ENCODE measurements around the gene IL1RAP.

Gene IL1RAP

GRCh38 chr3:190595179-190595795 lies 81.4 kb downstream of the IL1RAP start:
- TF ChIP-seq CTCF (IDR thresholded peaks at IDR 0.05; ENCODE audit: borderline replicate concordance, insufficient read depth, low read depth, low read length), result no peak
- no peak overlapping the region for H3K4me3 ChIP-seq (ENCODE audit: low read depth, low read length)

- no peak overlapping the region for H3K4me3 ChIP-seq (ENCODE audit: low read depth, low read length)
- TF ChIP-seq CTCF (IDR thresholded peaks at IDR 0.05; ENCODE audit: borderline replicate concordance, insufficient read depth, low read depth, low read length), result no peak
These were observed 81.9 kb downstream of the IL1RAP start for GRCh38 chr3:190595807-190596206.

GRCh38 chr3:190596349-190597285 lies 82.7 kb downstream of the IL1RAP start:
- TF ChIP-seq CTCF (IDR thresholded peaks at IDR 0.05; ENCODE audit: borderline replicate concordance, insufficient read depth, low read depth, low read length), result no peak
- no peak overlapping the region for H3K4me3 ChIP-seq (ENCODE audit: low read depth, low read length)

GRCh38 chr3:190597291-190597690 lies 83.4 kb downstream of the IL1RAP start:
- no peak overlapping the region for H3K4me3 ChIP-seq (ENCODE audit: low read depth, low read length)
- no peak for TF ChIP-seq CTCF (IDR thresholded peaks at IDR 0.05; ENCODE audit: borderline replicate concordance, insufficient read depth, low read depth, low read length)

GRCh38 chr3:190601622-190602021 lies 87.7 kb downstream of the IL1RAP start:
- TF ChIP-seq CTCF (IDR thresholded peaks at IDR 0.05; ENCODE audit: borderline replicate concordance, insufficient read depth, low read depth, low read length), result no peak

GRCh38 chr3:190605385-190605784 lies 91.5 kb downstream of the IL1RAP start:
- no peak for TF ChIP-seq CTCF (IDR thresholded peaks at IDR 0.05; ENCODE audit: borderline replicate concordance, insufficient read depth, low read depth, low read length)
- H3K4me3 ChIP-seq (ENCODE audit: low read depth, low read length), result no peak overlapping the region

More at GRCh38 chr3:190601622-190602021, 87.7 kb downstream of the IL1RAP start:
- no peak overlapping the region for H3K4me3 ChIP-seq (ENCODE audit: low read depth, low read length)
